COLO668 (cell line): ENCODE measurements around the gene TTC28.
"Not testable (repeated sequence)": the region's sequence is repeated elsewhere in the genome, so short reads cannot be mapped to it uniquely, and the experiment has no call there.

Experiments
- DNase-seq: peaks from one replicate; lab custom pipeline; 2025; ENCODE audit not compliant: unreplicated experiment; lab: John Stamatoyannopoulos, UW

TTC28 gene

GRCh38 chr22:28077166-28077565, 602.5 kb downstream of the TTC28 start:
- DNase-seq, result no peak

GRCh38 chr22:28075358-28075981, 604.2 kb downstream of the TTC28 start:
- DNase-seq, result no peak

- DNase-seq, result no peak
Measured at GRCh38 chr22:28074526-28074925, 605.1 kb downstream of the TTC28 start.

GRCh38 chr22:28072066-28072465, 607.6 kb downstream of the TTC28 start:
- DNase-seq, result no peak

DNA sequence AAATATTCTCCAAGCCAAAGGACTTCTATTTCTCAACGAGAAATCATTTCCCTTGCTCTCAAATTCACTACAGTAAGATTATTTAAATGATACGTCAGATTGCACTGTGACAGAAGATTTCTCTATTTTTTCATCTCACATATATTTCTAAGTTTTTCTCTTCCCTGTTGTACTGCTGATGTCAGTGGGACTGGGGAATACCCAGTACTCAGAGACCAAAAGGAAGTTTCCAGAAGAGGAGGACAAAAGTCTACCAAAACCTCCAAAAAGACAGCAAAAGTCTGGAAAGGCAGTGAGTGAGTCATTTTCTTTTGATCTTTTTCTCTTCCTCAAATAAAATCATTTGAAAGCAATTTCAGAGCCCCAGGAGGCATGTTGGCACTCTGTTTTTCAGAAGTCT, 610.8 kb downstream of the TTC28 start:
- DNase-seq, result no peak

GRCh38 chr22:28064920-28065319, 614.7 kb downstream of the TTC28 start:
- no peak for DNase-seq

GRCh38 chr22:28063656-28064055, 616.0 kb downstream of the TTC28 start:
- DNase-seq, result no peak

DNA sequence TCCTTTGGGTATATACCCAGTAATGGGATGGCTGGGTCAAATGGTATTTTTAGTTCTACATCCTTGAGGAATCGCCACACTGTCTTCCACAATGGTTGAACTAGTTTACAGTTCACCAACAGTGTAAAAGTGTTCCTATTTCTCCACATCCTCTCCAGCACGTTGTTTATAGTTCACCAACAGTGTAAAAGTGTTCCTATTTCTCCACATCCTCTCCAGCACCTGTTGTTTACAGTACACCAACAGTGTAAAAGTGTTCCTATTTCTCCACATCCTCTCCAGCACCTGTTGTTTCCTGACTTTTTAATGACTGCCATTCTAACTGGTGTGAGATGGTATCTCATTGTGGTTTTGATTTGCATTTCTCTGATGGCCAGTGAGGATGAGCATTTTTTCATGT, 619.0 kb downstream of the TTC28 start:
- not testable (repeated sequence) for DNase-seq

- no peak for DNase-seq
Measured at GRCh38 chr22:28058036-28058435, 621.6 kb downstream of the TTC28 start.

- no peak for DNase-seq
Measured at GRCh38 chr22:28054819-28055208, 624.8 kb downstream of the TTC28 start.

- DNase-seq, result no peak
Measured at GRCh38 chr22:28053896-28054818, 625.5 kb downstream of the TTC28 start.

GRCh38 chr22:28052825-28053269, 626.8 kb downstream of the TTC28 start:
- no peak for DNase-seq

- DNase-seq, result peak; percentile 65
Measured at GRCh38 chr22:28051787-28052356, 627.8 kb downstream of the TTC28 start.

DNA sequence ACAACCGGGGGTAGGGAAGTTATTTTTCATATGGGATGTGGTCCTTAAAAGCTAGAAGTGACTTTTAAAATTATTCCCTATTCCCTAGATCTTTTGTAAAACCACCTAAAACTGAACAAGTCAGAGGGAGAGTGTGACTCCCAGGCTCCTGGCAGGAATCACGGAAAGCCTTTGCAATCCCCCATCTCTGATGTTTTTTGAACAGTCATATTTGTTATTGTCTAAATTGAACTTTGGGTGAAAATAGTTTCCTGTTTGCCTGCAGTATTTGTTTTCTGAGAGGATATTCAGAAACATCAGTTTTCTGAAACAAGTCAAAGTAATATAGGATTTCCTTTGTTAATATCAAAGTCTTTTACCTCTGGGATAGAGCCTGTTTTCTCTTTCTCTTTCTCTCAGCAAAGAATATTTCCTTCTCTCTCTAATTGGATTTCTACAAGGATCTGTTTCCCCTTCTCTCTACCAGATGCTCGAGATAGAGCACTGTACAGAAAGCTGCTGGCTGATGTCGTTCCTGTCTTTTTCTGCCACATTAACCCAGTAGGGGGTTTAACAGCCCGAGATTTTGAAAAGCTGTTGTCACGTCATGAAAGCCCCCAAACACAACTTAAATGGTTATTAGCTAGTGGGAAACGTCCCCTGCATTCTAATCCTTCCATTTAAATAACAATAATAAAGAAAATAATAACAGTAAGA, 628.4 kb downstream of the TTC28 start:
- no peak for DNase-seq

GRCh38 chr22:28048529-28048928, 631.1 kb downstream of the TTC28 start:
- DNase-seq, result no peak

GRCh38 chr22:28047740-28048139, 631.9 kb downstream of the TTC28 start:
- no peak for DNase-seq

DNA sequence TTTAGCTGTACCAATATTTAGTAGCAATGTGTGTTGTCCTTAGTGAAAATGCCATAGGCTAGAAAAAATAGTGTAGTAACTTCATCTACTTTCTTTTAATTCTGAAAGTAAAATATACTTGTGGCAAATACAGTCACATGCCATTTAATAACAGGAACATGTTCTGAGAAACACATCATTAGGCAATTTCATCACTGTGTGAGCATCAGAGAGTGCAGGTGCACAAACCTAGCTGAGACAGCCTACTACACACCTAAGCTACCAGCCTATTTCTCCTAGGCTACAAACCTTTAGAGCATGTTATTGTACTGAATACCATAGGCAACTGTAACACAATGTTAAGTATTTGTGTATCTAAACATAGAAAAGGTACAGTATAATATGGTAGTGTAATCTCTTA, 633.5 kb downstream of the TTC28 start:
- DNase-seq, result no peak

- DNase-seq, result no peak
Measured at GRCh38 chr22:28044546-28045173, 635.0 kb downstream of the TTC28 start.

GRCh38 chr22:28043266-28043665, 636.4 kb downstream of the TTC28 start:
- no peak for DNase-seq

DNA sequence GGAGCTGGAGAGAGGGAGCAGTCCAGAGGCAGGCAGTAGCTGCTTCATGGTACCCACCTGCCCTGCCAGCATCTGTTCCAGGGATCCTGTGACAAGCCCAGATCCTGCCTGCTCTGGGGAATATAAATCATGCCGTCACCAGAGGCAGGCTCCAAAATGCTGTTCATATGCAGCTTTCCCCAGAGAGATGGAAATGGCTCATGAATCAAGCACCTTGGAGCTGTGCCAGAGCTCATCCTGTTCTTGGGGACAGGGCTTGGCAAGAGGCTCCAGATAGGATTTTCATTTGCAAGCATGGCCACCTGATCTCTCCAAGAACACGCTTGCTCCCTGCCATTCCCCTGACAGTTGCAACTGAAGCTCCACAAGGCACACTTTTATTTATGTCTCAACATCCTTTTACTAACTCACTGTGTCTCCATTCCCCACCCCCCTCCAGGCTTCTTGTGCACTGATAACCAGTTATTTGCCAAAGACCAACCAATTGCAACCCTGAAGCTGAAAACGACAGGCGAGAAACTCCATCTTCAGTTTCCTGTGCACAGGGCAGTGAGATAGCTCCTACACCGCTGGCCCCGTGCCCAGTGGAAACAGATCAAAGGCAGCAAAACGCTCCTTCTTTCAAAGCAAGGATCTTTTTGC, 644.8 kb downstream of the TTC28 start:
- DNase-seq, result peak; percentile 93
